Testis (tissue), 2 donors: ENCODE results near the gene VSIG10.

Source experiments
- POLR2A ChIP-seq: fragments of 450-650 bp; IDR thresholded peaks from one replicate; pipeline ENCODE4 v1.6.1; 2017; ENCODE audit warnings: antibody characterized with exemption, mild to moderate bottlenecking, moderate library complexity
- TF ChIP-seq, protein P1 (sequence below), 3 experiments: fragments of 450-650 bp in 2 of 3; fragments of 200-600 bp in 1 of 3; sonication (generic) in 1 of 3; IDR thresholded peaks; one replicate each; pipeline ENCODE4 v1.5.1; 2016 to 2019; ENCODE audit warnings: antibody characterized with exemption in 3 of 3, mild to moderate bottlenecking in 2 of 3, moderate library complexity in 1 of 3

DNA sequence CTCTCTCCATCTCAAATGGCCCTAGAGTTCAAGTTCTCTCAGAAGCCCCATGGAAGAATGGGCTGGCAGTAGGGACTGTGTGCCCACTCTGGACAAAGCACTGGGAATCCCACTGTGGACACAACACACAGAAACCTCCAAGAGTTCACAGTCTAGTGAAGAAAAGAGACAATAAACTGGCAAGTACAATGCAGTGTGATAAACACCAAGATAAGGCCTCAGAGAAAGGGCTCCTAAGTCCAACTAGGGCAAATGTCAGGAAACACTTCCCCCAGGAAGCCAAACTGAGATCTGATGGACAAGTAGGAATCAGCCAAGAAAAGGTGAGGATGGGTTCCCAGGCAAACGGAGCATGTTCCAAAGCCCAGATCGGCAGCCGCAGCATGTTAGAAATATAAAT lies 5.4 kb downstream of the VSIG10 start:
- TF ChIP-seq, protein P1, sequence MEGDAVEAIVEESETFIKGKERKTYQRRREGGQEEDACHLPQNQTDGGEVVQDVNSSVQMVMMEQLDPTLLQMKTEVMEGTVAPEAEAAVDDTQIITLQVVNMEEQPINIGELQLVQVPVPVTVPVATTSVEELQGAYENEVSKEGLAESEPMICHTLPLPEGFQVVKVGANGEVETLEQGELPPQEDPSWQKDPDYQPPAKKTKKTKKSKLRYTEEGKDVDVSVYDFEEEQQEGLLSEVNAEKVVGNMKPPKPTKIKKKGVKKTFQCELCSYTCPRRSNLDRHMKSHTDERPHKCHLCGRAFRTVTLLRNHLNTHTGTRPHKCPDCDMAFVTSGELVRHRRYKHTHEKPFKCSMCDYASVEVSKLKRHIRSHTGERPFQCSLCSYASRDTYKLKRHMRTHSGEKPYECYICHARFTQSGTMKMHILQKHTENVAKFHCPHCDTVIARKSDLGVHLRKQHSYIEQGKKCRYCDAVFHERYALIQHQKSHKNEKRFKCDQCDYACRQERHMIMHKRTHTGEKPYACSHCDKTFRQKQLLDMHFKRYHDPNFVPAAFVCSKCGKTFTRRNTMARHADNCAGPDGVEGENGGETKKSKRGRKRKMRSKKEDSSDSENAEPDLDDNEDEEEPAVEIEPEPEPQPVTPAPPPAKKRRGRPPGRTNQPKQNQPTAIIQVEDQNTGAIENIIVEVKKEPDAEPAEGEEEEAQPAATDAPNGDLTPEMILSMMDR (IDR thresholded peaks at IDR 0.05), result no peak
- no peak for TF ChIP-seq POLR2A
